IPS DF 4.7 (cell line): Measurements from ENCODE around the gene SARNP.
"Not testable (repeated sequence)": the region's sequence is repeated elsewhere in the genome, so short reads cannot be mapped to it uniquely, and the experiment has no call there.

Experiments
- DNase-seq: peaks from one replicate; pipeline ENCODE4 v3.0.0-alpha.2; 2013; ENCODE audit warnings: low spot score; ENCODE audit errors: extremely low read depth

Gene SARNP

DNA sequence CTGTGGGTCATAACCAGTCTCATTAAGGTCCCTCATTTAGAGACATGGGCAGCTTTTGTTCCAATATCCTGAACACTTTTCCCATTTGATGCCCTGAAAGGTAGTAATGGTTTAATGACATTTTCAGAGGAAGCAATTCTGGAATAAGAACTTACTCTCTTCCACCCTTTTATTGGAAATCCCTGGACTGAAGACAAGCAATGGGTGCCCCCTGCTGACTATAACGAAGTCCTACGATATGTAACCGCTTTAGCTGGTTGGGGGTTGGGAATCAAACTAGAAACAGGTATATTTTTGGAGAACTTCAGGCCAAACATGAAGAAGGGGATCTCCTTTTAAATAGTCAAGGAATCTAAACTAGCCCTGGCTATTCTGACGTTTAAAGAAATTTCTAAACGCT lies 20.5 kb downstream of the SARNP start:
- no peak for DNase-seq

DNA sequence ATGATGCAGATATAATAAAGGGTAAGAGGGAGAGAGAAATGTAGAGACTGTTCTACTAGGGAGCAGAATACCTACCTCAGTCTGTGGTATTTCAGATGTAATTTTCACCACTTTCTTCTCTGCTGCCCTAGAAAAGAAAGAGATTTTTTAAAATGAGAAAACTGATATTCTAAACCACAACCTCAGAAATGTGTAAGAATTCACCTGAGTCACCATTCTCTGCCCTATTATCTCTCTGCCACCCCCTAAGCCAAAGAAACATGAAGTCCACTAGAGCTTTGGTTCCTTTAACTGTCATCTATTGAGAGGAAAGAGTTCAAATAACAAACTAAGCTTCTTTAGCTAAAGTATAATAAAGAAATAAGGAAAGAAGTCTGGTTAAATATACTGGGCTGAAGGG lies 21.6 kb downstream of the SARNP start:
- DNase-seq: no peak

- DNase-seq: no peak
Measured at GRCh38 chr12:55789893-55790292, 27.6 kb downstream of the SARNP start.

DNA sequence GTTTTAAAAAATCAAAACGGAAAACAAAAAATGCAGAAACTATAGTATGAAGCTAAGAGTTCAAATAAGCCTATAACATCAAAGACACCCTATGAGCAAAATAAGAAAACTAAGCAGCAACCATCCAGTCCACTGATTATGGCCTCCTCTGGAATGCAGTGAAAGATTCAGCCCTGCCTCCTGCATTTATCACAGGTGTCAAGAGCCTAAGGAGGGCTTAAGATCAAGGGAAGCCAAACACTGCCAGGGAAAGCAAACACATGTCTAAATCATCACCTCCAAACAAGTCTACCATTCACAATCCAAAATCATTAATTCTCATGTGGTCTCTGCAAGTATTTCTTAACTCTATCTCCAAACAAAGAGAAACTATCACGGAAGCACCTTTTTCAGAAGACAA lies 28.4 kb downstream of the SARNP start:
- no peak for DNase-seq

GRCh38 chr12:55788546-55788945 lies 29.0 kb downstream of the SARNP start:
- DNase-seq: no peak

- no peak for DNase-seq
Measured at GRCh38 chr12:55780685-55781084, 36.8 kb downstream of the SARNP start.

GRCh38 chr12:55777856-55778255 lies 39.7 kb downstream of the SARNP start:
- DNase-seq: no peak

DNA sequence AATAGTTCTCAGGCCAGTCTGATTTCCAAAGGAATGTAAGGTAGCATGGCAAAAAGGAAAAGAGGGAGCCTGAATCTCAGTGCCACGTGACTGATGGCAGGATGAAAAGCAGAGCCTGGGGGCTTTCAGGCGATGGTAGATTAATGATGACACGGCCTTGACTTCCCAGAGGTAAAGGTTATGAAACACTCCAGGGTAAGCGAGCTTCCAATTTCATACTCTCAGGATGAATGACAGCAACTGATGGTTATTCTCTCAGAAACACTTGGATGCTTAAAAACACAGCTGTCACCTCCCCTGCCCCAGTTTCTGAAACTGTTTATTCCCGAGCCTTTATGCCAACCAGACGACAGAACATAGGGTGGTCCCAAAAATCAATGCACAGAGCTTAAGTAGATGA lies 45.8 kb downstream of the SARNP start:
- DNase-seq: no peak

GRCh38 chr12:55767156-55767555 lies 50.4 kb downstream of the SARNP start:
- no peak for DNase-seq

DNA sequence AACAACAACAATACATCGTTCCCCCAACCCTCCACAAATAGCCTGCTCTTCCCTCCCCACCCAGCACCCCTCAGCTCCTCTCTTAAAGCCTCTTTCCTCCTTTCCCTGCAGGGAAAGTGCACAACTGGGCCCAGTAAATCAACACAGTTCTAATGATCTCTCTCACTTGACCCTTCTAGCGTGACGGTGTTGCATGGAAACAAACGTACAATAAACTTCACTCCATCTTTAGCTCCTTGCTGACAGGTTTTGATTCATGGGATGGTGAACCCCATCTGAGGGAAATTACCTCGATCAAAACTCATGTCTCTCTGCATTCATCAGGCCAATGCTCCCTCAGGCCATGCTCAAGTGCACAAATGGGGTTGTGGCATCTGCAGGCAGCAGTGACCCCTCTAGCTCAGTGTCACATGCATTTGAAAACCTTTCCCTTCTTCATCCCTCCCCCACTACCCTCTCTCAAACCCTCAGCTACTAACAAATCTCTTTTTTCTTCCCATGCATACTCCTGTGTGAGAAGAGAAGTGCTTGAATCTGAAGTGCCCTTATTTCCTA lies 51.7 kb downstream of the SARNP start:
- no peak for DNase-seq

- no peak for DNase-seq
Measured at GRCh38 chr12:55762646-55763045, 54.9 kb downstream of the SARNP start.

DNA sequence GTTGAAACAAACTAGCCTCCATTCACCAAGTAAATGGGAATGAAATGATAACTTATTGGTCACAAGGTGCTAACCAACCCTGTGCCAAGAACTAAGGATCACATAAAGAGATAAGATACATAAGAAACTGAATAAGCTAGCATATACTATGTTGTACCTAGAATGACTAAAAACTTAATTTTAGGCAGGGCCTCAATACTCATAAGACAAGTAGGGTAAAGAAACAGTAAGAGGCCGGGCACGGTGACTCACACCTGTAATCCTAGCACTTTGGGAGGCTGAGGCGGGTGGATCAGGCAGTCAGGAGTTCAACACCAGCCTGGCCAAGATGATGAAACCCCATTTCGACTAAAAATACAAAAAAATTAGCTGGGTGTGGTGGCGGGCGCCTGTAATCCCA lies 56.9 kb downstream of the SARNP start:
- no peak for DNase-seq

DNA sequence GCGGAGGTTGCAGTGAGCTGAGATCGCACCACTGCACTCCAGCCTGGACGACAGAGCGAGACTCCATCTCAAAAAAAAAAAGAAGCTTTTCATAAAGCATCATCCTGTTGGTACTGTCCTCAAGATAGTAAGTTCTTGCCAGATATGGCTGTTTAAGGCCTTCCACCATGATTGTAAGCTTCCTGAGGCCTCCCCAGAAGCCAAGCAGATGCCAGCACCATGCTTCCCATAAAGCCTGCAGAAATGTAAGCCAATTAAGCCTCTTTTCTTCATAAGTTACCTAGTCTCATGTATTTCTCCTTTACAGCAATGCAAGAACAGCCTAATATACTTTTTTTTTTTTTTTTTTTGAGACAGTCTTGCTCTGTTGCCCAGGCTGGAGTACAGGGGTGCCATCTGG lies 58.9 kb downstream of the SARNP start:
- DNase-seq: not testable (repeated sequence)

DNA sequence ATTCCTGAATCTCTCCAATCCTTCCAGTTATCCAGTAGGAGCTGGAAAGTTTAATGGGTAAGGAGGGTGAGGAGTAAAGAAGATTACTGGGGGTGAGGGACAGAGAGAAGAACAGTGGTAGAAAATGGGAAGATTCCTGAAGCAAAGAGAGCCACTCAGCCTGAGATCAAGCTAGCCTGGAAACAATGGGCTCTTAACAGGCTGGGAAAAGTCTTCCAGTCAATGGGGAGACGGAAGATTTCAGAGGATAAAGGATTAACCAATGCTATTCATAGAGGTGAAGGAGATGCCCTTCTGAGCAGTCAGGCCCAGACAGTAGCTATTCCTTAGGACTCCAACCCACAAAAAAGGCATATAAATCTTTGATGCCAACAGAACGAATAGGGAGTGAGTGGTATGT lies 59.8 kb downstream of the SARNP start:
- no peak for DNase-seq

- DNase-seq: no peak
Measured at GRCh38 chr12:55755246-55755645, 62.3 kb downstream of the SARNP start.

- no peak for DNase-seq
Measured at GRCh38 chr12:55748230-55748993, 69.1 kb downstream of the SARNP start.

DNA sequence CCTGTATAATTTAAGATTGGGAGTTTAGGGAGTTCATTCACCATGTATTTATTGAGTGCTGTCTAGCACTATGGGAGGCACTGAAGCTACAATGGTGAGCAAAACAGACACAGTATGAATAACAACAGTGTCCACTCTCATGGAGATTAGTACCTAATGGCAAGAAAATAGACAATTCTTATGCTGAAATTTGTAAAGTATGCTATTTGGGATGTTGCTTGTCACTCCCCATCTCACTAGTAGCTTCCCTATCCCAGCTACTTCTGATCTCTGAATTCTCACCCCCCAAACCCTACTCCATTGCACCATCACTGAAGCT lies 70.7 kb downstream of the SARNP start:
- no peak for DNase-seq

DNA sequence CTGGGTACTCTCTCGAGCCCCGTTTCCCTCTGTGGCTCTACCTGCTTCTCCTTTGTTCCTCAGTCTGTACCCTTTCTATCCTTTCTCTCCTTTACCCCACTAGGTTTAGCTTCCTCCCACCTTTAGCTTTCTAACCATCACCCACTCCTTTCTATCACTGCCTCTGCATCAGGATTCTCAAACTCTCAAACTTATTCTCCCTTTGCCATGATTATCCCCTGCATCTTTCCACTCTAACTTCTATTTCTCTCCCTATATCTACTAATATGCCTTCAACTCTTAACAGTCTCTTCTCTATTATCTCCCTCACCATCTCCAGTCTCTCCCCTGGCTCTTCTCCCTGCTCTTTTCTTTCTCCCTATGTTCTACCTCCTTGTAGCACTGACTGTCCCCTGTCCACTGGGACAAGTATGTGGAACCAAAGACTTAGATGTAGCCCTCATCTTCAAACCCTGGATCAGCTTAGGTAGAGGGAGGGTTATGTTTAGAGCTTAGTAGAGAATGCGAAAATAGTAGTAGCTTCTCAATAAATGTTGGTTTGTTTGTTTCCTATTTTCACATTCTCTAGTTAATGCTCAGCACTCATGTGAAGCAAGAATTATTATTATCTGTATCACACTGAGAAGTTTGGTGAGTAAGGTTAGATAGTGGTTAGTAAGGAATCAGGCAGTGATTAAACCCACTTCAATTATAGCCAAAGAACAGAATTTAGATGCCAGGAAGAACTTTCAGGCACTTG lies 71.2 kb downstream of the SARNP start:
- DNase-seq: no peak

GRCh38 chr12:55745361-55746173 lies 72.0 kb downstream of the SARNP start:
- no peak for DNase-seq

DNA sequence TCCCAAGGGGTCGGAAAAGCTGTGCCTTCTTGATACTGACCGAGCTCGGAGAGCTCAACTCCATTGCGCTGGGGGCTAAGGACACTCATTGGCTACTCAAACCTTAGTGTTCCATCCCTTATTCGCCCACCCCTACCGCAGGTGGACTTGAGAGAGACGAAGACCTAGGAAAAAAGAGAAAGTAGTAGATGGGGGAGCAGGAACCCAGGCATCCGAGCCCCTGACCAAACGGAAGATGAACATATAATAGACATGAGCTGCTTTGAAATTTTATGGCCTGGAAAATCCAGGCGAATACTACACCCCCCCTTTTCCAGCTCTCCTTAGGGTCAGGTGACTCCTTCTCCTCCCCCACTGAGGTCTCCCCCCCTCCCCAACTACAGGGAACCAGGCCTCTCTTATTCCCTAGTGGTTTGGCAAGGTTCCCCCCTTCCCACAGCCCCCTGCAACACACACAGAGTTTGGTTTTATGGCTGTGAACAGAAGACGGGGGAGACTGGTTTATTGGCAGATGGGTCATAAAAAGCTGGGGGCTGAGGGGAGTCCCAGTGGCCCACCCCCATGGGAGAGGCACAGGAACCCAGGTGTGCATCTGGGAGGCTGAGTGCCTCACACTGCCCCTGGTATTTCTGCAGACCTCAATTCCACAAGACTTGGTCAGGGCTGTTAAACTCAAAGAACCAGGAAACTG lies 73.0 kb downstream of the SARNP start:
- no peak for DNase-seq
